NCI-H345 (cell line): Measurements from ENCODE around the gene OTOP2.

ENCODE experiments used
- DNase-seq: peaks from one replicate; lab custom pipeline; 2025; lab: John Stamatoyannopoulos, UW

Gene OTOP2

DNA sequence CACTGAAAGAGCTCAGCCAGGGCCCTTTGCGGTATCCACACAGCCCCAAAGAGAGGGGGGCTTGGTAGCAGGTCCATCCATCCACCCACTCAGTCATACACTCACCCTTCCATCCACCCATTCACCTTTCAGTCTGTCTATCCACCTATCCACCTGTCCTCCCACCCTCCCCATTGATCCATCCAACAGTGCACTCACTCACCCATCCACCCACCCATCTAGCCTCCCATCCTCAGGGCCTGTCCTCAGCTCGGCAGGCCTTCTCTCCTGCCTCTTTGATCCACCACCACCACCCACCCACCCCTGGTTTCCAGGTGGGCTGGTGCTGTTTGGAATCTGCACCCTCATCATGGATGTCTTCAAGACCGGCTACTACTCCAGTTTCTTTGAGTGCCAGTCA lies 1.2 kb downstream of the OTOP2 start:
- DNase-seq = no peak

DNA sequence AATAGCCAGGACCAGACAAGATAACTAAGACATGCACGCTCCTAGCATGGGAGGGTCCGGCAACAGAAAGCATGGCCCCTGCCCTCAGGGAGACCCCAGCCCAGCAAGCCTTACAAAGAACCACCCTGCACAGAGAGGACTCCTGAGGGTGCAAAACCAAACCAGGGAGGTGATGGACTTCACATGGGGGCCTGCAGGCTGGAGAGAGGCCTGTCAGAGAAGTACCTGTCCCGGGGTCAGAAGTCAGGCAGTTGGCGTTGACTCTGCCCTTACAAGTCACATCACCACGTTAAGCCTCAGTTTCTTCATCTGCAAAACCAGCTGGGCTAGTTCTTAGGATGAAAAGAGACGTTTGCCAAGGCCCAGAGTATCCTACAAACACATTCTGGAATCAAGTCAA lies 4.7 kb downstream of the OTOP2 start:
- DNase-seq = no peak

DNA sequence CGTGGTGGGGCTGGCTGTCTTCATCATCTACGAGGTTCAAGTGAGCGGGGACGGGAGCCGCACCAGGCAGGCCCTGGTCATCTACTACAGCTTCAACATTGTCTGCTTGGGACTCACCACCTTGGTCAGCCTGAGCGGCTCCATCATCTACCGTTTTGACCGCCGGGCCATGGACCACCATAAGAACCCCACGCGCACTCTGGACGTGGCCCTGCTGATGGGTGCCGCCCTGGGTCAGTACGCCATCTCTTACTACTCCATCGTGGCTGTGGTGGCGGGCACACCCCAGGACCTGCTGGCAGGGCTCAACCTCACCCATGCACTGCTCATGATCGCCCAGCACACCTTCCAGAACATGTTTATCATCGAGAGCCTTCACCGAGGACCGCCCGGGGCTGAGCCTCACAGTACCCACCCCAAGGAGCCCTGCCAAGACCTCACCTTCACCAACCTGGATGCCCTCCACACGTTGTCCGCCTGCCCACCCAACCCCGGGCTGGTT lies 6.5 kb downstream of the OTOP2 start:
- DNase-seq = no peak

DNA sequence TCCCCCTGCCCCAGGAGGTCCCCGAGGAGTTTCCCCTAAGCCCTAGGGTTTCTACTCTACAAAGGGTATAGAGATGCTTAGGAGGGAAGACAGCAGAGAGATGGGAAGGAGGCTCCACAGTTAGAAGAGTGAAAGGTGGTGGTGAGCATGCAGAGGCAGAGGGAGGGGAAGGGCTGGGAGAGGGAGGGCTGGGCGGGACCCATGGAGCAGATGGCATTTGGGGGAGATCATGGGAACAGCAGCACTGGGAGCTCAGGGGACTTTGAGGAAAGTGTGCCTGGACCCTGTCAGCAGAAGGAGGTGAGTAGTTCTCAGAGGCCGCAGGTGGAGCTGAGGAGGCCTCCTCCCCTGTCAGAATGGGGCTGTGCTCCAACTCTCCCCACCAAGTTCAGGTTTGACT lies 11.0 kb downstream of the OTOP2 start:
- DNase-seq = no peak

DNA sequence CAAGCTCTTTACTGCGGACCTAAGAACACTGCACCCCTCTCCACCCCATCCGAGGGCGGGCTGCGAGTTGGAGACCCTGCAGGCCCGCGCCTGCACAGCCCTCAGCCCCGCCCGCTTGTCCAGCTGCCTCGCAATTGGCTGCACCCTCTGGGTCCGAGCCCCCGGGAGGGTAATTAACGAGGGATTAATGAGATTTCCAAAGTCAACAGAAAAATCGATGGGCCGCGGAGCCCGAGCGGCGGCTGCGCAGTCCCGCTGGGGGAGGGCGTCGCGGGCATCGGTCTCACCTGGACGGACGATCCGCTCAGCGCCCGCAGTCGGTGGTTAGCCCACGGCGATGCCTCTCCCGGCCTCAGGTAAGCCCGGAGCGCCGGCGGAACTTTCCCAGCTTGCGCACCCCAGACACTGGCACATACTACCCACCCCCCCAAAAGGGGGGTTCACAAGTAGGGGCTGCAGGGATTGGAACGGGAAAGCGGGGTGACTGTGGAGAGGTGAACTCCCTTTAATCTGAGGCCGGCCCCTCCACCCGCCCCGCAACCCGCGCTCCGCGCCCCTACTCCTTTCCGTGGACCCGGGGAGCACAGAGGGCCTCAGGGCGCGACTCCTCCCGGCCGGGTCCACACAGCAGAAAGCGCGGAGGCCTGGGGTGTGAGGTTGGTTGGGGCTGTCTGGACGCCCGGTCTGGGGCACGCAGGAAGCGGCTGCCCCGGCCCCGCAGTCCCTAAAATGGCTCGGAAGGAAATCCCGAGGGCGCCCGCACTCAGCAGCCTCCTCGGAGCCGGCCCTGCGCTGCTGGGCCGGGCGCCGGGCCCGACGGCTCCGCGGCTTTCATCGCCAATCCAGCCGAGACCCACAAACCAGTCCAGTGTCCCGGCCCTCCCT lies 11.8 kb downstream of the OTOP2 start, which contains the start of gene OTOP3:
TSS of gene OTOP3 (plus strand) at position 314 of the 885 bp plus-strand sequence. CDS start at position 338, 24 bp downstream.
- DNase-seq = no peak

DNA sequence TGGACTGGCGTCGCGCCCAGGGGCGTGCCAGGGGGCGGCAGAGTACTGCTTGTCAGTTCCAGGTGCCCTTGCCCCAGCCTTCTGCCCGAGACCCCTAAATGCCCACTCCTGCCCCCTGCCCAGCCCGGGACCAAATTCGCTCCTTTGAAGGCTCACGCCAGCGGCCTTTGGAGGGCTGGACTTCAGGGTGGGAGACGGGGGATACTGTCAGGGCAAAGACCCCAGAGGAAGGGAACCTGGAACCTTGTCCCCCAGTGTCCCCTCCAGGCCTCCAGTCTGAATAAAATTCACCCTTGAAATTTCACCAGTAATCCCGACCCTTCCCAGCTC lies 12.4 kb downstream of the OTOP2 start:
- peak; percentile 7 for DNase-seq

DNA sequence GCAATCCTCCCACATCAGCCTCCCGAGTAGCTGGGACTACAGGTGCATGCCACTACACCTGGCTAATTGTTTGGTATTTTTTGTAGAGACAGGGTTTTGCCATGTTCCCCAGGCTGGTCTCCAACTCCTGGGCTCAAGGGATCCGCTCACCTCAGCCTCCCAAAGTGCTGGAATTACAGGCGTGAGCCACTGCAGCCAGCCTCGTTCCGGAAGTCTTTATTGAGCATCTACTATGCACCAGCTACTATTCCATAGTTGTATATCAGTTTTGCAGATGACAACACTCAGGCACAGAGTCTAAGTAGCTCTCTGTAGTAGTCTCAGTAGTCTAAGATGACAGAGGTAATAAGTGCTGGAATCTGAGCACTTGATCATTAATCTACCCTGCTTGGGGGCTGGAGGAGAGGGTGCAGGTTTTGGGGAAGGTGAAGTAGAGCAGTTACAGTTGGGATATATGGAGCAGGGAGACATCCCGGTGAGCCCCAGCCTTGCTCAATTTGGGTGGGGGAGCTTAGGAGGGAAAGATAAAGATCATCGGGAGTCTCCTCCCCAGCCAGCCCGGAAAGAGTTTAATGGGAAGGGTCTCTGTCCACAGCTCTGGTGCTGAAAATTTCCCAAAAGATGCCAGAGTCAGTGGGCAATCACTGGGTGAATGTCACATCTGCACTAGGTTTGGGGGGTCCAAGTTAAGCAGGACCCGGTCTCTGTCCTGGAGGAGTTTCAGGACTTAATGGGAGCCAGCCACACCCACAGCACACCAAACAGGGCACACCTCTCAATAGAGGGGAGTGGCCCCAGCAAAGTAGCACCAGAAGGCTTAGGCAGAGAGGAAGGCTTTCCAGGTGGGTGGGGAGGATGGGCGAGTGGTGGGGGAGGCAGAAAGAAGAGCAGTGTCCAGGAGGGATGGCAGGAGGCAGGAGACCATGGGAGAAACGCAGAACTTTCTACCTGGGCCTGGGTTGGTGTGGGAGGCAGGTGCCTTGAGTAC lies 13.3 kb downstream of the OTOP2 start:
- no peak for DNase-seq

DNA sequence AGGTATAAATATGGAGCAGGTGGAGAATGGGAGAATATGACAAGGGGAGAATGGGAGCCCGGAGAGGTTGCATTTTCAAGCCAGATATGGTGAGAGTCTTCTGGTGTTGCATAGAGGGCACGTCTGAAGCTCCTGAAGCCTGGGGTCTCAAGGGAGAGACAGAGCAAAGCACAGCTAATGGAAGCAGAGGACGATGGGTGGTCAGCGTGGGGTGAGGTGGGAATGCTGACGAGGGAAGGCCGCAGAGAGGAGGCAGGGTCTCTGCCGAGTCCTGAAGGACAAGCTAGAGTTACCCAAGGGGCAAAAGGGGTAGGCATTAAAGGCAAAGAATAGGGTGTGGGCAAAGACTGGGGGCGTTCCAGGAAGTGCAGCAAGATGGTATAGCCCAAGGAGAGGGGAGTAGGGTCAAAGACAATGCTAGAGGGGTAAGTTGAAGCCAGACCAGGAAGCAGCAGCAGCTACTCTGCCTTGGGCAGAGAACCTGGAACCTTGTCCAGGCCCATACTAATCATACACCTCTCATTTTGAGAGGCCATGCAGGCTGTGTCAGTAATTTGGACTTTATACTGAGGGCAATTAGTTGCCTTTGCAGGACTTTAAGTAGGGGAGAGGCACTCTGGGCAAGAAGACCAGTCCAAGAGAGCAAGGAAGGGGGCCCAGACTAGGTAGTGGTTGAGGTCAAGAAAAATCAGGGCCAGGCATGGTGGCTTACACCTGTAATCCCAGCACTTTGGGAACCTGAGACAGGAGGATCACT lies 14.3 kb downstream of the OTOP2 start:
- no peak for DNase-seq

DNA sequence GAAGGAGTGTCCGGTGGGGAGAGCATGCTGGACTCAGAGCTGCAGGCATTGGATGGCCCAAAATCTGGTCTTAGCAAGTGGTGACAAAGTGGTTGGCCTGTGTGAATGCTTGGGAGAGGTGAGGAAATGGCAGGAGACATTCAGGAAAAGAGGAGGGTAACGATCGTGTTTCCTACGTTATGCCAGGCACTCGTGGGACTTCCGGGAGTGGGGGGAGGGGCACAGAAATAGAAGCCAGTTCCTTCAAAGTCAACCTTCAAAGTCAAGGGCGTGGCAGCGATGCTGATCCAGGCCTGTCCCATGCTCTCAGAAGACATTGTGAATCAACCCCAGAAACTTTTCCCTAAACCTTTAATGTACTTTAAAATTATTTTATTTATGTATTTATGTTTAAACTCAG lies 15.5 kb downstream of the OTOP2 start:
- no peak for DNase-seq

DNA sequence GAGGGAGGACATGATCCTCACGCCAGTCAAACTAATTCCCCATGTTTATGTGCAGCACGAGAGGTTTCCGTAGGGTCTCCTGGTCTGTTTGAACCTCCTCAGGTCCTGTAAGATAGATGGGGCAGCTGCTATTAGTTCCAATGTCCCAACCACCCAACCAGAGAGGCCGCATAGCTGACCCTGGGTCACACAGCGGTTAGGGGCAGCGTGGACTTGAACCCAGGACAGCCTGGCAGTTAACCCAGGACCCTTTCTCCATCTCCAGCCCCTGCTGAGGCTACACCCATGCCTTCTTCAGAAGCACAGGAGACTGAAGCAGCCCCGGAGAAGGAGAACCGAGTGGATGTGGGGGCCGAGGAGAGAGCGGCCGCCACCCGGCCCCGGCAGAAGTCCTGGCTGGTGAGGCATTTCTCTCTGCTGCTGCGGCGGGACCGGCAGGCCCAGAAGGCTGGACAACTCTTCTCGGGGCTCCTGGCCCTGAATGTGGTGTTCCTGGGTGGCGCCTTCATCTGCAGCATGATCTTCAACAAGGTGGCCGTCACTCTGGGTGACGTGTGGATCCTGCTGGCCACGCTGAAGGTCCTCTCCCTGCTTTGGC lies 17.2 kb downstream of the OTOP2 start:
- DNase-seq = no peak

DNA sequence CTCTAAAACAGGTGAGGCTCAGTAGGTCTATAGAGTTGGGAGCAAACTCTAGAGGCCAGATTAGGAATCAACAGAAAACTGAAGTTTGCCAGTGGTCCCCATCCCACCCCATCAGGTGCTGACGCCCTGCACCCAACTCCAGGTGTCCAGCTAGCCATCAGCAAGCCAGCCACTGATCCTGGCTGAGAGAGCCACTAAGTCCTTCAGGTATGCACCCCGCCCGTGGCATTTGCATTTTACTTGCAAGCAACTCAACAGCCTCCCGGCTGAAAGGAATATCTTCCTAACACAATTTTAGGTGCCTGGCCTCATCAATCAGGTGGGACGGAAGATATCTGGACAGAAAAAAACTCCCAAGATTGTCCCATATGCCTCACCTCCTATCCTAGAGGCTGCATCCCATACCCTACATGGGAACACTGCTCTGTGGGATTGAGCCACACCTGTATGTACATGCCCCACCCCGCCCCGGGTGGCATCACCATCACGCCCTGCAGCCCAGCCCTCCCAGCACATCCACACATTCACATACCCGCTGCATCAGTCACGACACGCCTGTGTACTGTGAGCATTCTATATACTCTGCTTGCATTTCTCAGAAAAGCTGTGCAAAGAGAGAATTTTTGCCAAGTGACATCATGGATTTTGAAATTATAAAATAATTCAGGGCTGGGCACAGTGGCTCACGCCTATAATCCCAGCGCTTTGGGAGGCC lies 19.9 kb downstream of the OTOP2 start:
- DNase-seq = no peak

DNA sequence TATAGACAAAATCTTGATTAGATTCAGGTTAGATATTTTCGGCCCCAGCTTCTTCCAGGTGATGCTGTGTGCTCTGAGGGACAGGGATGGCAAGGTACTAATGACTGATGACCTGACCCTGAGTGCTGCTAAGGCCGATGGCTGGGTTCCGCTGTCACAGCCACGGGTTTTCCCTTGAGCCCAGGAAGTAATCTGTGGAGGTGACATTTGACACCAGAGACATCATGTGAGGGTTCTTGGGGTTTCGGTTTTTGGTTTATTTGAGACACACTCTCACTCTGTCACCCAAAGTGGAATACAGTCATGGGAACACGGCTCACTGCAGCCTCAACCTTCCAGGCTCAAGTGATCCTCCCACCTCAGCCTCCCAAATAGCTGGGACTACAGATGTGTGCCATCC lies 21.5 kb downstream of the OTOP2 start:
- no peak for DNase-seq

DNA sequence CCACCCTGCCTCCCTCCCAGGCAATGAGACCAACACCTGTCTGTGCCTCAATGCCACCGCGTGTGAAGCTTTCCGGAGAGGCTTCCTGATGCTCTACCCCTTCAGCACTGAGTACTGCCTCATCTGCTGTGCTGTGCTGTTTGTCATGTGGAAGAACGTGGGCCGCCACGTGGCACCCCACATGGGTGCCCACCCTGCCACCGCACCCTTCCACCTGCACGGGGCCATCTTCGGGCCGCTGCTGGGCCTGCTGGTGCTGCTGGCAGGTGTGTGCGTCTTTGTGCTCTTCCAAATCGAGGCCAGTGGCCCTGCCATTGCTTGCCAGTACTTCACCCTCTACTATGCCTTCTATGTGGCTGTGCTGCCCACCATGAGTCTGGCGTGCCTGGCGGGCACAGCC lies 22.6 kb downstream of the OTOP2 start:
- DNase-seq = no peak

DNA sequence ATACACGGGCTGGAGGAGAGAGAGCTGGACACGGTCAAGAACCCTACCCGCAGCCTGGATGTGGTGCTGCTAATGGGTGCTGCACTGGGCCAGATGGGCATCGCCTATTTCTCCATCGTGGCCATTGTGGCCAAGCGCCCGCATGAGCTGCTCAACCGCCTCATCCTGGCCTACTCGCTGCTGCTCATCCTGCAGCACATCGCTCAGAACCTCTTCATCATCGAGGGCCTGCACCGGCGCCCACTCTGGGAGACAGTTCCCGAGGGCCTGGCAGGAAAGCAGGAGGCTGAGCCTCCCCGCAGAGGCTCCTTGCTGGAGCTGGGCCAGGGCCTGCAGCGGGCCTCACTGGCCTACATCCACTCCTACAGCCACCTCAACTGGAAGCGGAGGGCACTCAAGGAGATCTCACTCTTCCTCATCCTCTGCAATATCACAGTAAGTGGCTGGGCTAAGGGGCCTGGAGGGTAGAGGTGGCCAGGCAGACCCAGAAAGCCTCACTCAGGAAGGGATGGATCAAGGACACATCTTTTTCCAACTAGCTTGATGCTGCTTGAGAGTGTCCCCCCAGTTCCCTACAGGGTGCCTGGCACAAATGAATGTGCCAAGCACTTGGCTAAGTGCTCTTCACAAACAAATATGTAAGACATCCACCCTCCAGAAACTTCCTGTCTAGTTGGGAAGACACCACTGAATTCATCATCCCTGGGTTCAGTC lies 23.1 kb downstream of the OTOP2 start:
- no peak for DNase-seq

DNA sequence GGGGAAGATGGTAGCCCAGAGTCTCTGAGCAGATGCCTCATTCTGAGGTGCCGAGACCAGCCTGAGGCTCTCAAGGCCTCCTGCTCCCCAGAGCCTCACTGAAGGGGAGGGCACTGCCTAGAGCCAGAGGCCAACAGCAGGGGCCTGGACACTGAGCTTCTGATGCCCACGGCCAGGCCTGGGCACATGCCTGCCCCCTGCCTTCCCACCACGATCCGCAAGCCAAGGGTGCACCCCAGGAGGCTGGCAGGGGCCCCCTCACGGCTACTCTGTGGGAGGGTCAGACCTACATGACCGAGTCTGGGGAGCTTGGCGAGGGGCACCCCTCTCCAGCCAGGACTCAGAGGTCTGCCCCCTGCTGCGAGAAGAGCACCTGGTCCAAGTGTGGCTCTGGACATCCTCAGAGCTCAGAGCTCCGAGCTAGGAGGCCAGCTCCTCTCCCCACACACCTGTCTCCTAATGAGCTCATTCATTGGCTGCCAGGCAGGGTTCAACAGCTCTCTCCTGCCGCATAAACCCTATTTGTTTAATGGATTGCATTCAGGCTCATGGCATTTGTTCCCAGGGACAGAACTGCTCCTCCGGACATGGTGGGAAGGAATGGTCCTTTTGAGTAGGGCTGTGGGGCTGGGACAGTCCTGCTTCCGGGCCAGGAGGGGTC lies 25.5 kb downstream of the OTOP2 start:
- peak; percentile 23 for DNase-seq

DNA sequence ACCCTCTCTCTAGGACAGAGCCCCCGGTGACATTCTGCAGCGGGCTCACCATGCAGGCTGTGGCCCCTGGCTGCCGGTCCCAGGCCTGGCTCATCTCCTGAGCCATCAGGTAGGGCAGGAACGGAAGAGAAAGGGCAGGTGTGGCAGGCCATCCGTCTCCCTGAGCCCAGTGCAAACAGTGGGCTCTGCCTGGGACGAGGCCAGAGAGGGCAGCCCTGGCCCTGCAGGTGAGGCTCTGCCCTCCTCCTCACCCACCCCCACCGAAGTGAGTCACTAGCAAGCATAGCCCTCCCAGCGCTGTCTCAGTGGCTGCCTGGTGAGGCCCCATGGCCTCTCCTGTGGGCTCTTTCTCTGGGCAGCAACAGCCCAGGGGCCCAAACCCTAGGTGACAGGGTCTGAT lies 26.1 kb downstream of the OTOP2 start:
- no peak for DNase-seq

DNA sequence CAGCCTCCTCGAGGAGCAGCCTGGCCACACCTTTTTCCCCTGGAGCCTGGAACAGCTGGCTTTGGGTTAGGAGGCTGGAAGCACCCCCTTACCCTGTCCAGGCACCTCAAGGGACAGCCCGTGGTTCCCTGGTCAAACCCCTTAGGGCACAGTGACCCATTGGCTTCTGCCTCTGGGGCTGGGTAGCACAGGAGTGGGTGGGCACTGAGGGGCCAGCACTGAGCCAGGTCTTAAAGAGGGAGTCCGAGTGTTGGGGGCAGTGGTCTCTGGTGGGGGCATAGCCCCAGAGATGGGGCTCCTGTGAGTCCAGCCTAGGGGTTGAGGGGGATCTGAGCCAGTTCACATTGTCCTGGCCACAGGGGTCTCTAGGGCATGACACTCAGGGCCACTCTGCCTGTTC lies 27.0 kb downstream of the OTOP2 start:
- no peak for DNase-seq

DNA sequence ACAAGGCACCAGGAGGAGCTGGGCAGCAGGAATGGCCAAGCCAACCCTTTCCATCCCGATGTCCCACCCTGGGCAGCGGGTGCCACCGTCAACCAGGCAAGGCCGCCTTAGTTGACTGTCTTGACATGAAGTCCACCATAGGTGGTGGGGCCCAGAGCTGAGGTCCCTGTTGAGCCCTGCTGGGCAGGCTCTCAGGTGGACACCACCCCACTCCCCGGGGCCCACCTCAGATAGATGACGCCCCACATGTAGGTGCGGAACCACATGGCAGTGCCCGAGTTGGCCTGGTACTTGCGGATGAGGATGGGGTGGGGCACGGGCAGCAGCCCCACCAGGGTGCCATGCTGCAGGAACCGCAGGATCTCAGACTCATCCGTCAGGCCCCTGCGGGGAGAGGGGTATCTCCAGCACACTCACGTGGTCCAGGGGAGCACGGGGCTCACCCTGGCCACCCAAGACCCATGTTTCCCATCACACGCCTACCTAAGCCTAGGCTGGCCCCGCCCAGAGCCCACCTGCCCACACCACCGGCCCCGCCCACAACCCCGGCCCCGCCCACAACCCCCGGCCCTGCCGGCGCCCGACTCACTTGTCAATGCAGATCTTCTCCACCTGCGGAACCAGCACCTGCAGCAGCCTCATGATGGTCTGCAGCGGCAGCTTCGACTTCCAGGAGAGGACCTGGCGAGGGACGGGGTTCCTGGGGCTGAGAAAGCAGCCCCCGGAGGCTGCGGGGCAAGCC lies 27.8 kb downstream of the OTOP2 start:
- DNase-seq = no peak
